Liver (tissue), 9 donors: ENCODE results near the gene METAP2. TPM values are rescaled to one million over a fixed set of nuclear protein-coding genes. Genes with fewer than 3 reads are reported as not detected.

ENCODE experiments used
- DNase-seq: peaks from one replicate; pipeline ENCODE4 v3.0.0-alpha.2; 2017; ENCODE audit warnings: low spot score
- H3K27ac ChIP-seq, 2 donors: one replicate each; pipeline ENCODE4 v1.7.0; 2013; ENCODE audit warnings: inconsistent platforms in 2 of 2, low read length in 2 of 2, control low read depth in 1 of 2, low read depth in 1 of 2, mild to moderate bottlenecking in 1 of 2
- H3K27me3 ChIP-seq, 4 donors: one replicate each; pipeline versions ENCODE4 v1.6.1 to v1.7.0; 2013; ENCODE audit warnings: low read length in 3 of 4, inconsistent platforms in 1 of 4, mild to moderate bottlenecking in 1 of 4, moderate library complexity in 1 of 4; ENCODE audit not compliant: control insufficient read depth in 4 of 4, insufficient read depth in 4 of 4
- H3K36me3 ChIP-seq, 4 donors: one replicate each; pipeline versions ENCODE4 v1.6.1 to v1.7.0; 2013; ENCODE audit warnings: low read length in 3 of 4, mild to moderate bottlenecking in 3 of 4, low read depth in 1 of 4, moderate library complexity in 1 of 4; ENCODE audit not compliant: control insufficient read depth in 4 of 4, insufficient read depth in 3 of 4
- H3K4me1 ChIP-seq, 4 donors: one replicate each; pipeline versions ENCODE4 v1.6.1 to v1.7.0; 2013; ENCODE audit warnings: low read length in 3 of 4, mild to moderate bottlenecking in 3 of 4, moderate library complexity in 1 of 4; ENCODE audit not compliant: control insufficient read depth in 4 of 4, insufficient read depth in 4 of 4
- H3K4me3 ChIP-seq, 3 donors: one replicate each; pipeline versions ENCODE4 v1.6.1 to v1.7.0; 2013; ENCODE audit warnings: low read length in 3 of 3, control low read depth in 1 of 3, low read depth in 1 of 3, mild to moderate bottlenecking in 1 of 3
- H3K9ac ChIP-seq, 2 donors: one replicate each; pipeline ENCODE4 v1.7.0; 2013; ENCODE audit warnings: low read length in 2 of 2, mild to moderate bottlenecking in 2 of 2, moderate library complexity in 2 of 2, control low read depth in 1 of 2, low read depth in 1 of 2
- H3K9me3 ChIP-seq, 4 donors: one replicate each; pipeline versions ENCODE4 v1.6.1 to v1.7.0; 2013; ENCODE audit warnings: low read length in 3 of 4; ENCODE audit not compliant: control insufficient read depth in 4 of 4
- ATF3 ChIP-seq: IDR thresholded peaks from 2 replicates; pipeline ENCODE4 v1.6.1; 2016; ENCODE audit warnings: antibody characterized with exemption
- CTCF ChIP-seq: fragments of 150-350 bp; IDR thresholded peaks from 2 replicates; pipeline ENCODE4 v1.5.1; 2017; ENCODE audit warnings: improper control_type of control experiment, low read depth, low read length; ENCODE audit not compliant: missing input control
- EGR1 ChIP-seq, 2 donors: IDR thresholded peaks; 2 replicates each; pipeline ENCODE4 v1.6.1; 2016 to 2018; ENCODE audit warnings: antibody characterized with exemption in 2 of 2, low read depth in 2 of 2
- FOXA1 ChIP-seq: IDR thresholded peaks from 2 replicates; pipeline ENCODE4 v1.6.1; 2016; ENCODE audit warnings: antibody characterized with exemption
- FOXA2 ChIP-seq: IDR thresholded peaks from 2 replicates; pipeline ENCODE4 v1.6.1; 2016; ENCODE audit warnings: antibody characterized with exemption
- HNF4A ChIP-seq, 2 donors: conservative IDR thresholded peaks; 2 replicates each; pipeline ENCODE4 v1.6.1; 2016; ENCODE audit warnings: antibody characterized with exemption in 2 of 2, mild to moderate bottlenecking in 2 of 2
- HNF4G ChIP-seq: IDR thresholded peaks from 2 replicates; pipeline ENCODE4 v1.6.1; 2016; ENCODE audit warnings: antibody characterized with exemption
- JUND ChIP-seq, 2 donors: IDR thresholded peaks; 2 replicates each; pipeline ENCODE4 v1.6.1; 2016; ENCODE audit warnings: antibody characterized with exemption in 2 of 2
- MAX ChIP-seq: IDR thresholded peaks from 2 replicates; pipeline ENCODE4 v1.6.1; 2016; ENCODE audit warnings: antibody characterized with exemption
- NR2F2 ChIP-seq: IDR thresholded peaks from 2 replicates; pipeline ENCODE4 v1.6.1; 2016; ENCODE audit warnings: antibody characterized with exemption
- RAD21 ChIP-seq, 2 donors: IDR thresholded peaks; 2 replicates each; pipeline ENCODE4 v1.6.1; 2016; ENCODE audit warnings: antibody characterized with exemption in 2 of 2, mild to moderate bottlenecking in 2 of 2
- REST ChIP-seq: IDR thresholded peaks from 2 replicates; pipeline ENCODE4 v1.6.1; 2016; ENCODE audit warnings: antibody characterized with exemption, mild to moderate bottlenecking
- SP1 ChIP-seq: IDR thresholded peaks from 2 replicates; pipeline ENCODE4 v1.6.1; 2018; ENCODE audit warnings: antibody characterized with exemption, mild to moderate bottlenecking
- TAF1 ChIP-seq: conservative IDR thresholded peaks from 2 replicates; pipeline ENCODE4 v1.6.1; 2016; ENCODE audit warnings: antibody characterized with exemption, mild to moderate bottlenecking
- YY1 ChIP-seq: IDR thresholded peaks from 2 replicates; pipeline ENCODE4 v1.6.1; 2016; ENCODE audit warnings: antibody characterized with exemption, mild to moderate bottlenecking
- ZBTB33 ChIP-seq: IDR thresholded peaks from 2 replicates; pipeline ENCODE4 v1.6.1; 2016; ENCODE audit warnings: antibody characterized with exemption
- WGBS: extraction: QIAGEN DNeasy Blood & Tissue Kit; methylation state at CpG from one replicate; pipeline ENCODE4 v1.1.7; 2013; 5-methylcytosine and 5-hydroxymethylcytosine counted together
- polyA plus RNA-seq, 2 donors: library from polyadenylated mRNA; stranded (reverse) in 1 of 2; unstranded in 1 of 2; fragments of 200-250 nt in 1 of 2; fragments of >200 nt in 1 of 2; fragmentation: Nextera tagmentation in 1 of 2; extraction: Ambion mirVana in 1 of 2; gene quantifications; one replicate each; pipeline versions ENCODE4 v1.2.1 to v1.2.3, GENCODE V29; 2013 to 2015
- total RNA-seq, 2 donors: library from RNA; depleted of rRNA; stranded (reverse); fragments of >200 nt; gene quantifications; one replicate each; pipeline ENCODE4 v1.2.3, GENCODE V29; 2014
- donor health status: healthy.
- donor health status: healthy.
- donor health status: healthy.
- donor health status: healthy.
- donor health status: healthy.

The METAP2 gene
- total and polyA plus RNA-seq, 4 donors: 31.2 to 45.7 (median 35.7) TPM

GRCh38 chr12:95548539-95549391 is 74.8 kb downstream of the METAP2 start (continued):
- TF ChIP-seq CTCF (no peak), ATF3 (no peak)

- Histone ChIP-seq H3K27ac (no peak overlapping the region), H3K9ac (no peak overlapping the region), H3K4me1 (peaks cover 0 to 10% (median 5%) of the 10 kb centered on the region in 4 donors), H3K36me3 (no peaks in the 10 kb centered on the region), H3K9me3 (peaks cover 0 to 9% (median 4%) of the 10 kb centered on the region in 4 donors), H3K27me3 (peaks cover 0 to 10% (median 2%) of the 10 kb centered on the region in 4 donors), H3K4me3 (peak overlapping the region in 1 of 3 donors; percentile 59)
- WGBS: 75% methylated on average over 12 of the region's 12 CpGs
- DNase-seq: no peak
- TF ChIP-seq FOXA2 (no peak), JUND (IDR thresholded peaks at IDR 0.05) (no peak), NR2F2 (no peak), EGR1 (IDR thresholded peaks at IDR 0.05; ENCODE audit: low read depth in 2 of 2) (no peak), SP1 (no peak), RAD21 (IDR thresholded peaks at IDR 0.05) (no peak), HNF4G (no peak), ZBTB33 (no peak), FOXA1 (no peak), ATF3 (no peak), MAX (no peak), YY1 (no peak), CTCF (no peak), HNF4A (conservative IDR thresholded peaks at IDR 0.05) (no peak), TAF1 (no peak), REST (no peak)
Observed at GRCh38 chr12:95549392-95550084, 75.6 kb downstream of the METAP2 start.
